Thyroid gland (tissue), 4 donors: ENCODE results near the gene PLPP3.

Experiments
- POLR2A ChIP-seq, 2 donors: fragments of 450-650 bp; IDR thresholded peaks; one replicate each; pipeline ENCODE4 v1.6.1; 2017; ENCODE audit warnings: antibody characterized with exemption in 2 of 2, mild to moderate bottlenecking in 2 of 2, moderate library complexity in 1 of 2
- TF ChIP-seq, protein P1 (sequence below), 6 experiments: fragments of 200-600 bp in 3 of 6; fragments of 450-650 bp in 3 of 6; sonication (generic) in 3 of 6; IDR thresholded peaks; one replicate each; pipeline ENCODE4 v1.5.1; 2016 to 2019; ENCODE audit warnings: antibody characterized with exemption in 6 of 6, mild to moderate bottlenecking in 2 of 6, inconsistent platforms in 1 of 6, moderate library complexity in 1 of 6

DNA sequence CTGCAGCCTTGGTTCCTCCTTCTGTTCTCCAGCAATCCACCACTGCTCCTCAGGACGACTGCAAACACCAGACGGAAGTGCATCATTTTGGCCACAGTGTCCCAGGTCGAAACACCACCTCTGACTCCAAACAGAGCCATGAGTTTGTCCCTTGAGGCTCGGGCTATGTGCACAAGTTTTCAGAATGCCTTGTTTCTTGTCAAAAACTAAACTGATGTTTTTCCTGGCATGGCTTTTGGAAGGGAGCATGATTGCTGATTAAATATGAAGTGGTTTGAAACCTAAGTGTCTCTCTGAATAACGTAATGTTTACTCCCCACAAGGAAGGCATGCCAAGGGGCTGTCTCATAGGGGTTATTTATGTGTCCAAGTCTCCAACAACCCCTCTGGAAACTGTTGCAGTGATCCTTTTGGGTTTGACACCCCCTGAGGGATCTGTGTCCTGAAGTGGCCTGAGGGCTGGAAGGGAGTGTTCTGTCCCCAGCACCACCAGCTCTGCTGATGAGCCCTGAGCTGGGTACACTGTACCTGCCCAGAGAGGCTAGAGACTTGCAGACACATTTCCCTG lies 132.7 kb downstream of the PLPP3 start:
- TF ChIP-seq, protein P1, sequence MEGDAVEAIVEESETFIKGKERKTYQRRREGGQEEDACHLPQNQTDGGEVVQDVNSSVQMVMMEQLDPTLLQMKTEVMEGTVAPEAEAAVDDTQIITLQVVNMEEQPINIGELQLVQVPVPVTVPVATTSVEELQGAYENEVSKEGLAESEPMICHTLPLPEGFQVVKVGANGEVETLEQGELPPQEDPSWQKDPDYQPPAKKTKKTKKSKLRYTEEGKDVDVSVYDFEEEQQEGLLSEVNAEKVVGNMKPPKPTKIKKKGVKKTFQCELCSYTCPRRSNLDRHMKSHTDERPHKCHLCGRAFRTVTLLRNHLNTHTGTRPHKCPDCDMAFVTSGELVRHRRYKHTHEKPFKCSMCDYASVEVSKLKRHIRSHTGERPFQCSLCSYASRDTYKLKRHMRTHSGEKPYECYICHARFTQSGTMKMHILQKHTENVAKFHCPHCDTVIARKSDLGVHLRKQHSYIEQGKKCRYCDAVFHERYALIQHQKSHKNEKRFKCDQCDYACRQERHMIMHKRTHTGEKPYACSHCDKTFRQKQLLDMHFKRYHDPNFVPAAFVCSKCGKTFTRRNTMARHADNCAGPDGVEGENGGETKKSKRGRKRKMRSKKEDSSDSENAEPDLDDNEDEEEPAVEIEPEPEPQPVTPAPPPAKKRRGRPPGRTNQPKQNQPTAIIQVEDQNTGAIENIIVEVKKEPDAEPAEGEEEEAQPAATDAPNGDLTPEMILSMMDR (IDR thresholded peaks at IDR 0.05): no peak
- TF ChIP-seq POLR2A (IDR thresholded peaks at IDR 0.05): no peak
